ENCODE data around the gene HLA-C.

- TF ChIP-seq CTCF (IDR thresholded peaks at IDR 0.05) (no peak), NFIC (IDR thresholded peaks at IDR 0.05; ENCODE audit: borderline replicate concordance) (no peak)
These were observed 32.0 kb downstream of the HLA-C start for GRCh38 chr6:31239854-31240253.

All from SK-N-SH (cell line).